Mammary epithelial cell (primary cell): ENCODE measurements around the gene DSEL.

Source experiments
- CTCF ChIP-seq, 2 donors: IDR thresholded peaks in 1 of 2; conservative IDR thresholded peaks in 1 of 2; 2 replicates each; pipeline ENCODE4 v1.5.1; 2011 to 2012; ENCODE audit warnings: inconsistent platforms in 2 of 2, low read length in 2 of 2, mild to moderate bottlenecking in 2 of 2, control low read depth in 1 of 2, low read depth in 1 of 2; ENCODE audit not compliant: insufficient read depth in 1 of 2; ENCODE audit errors: extremely low read depth in 1 of 2
- EZH2 ChIP-seq: IDR thresholded peaks from 2 replicates; pipeline ENCODE4 v1.6.1; 2012; ENCODE audit warnings: low read length, inconsistent platforms, borderline replicate concordance

- TF ChIP-seq CTCF (conservative IDR thresholded peaks at IDR 0.05 in 1 of 2, IDR thresholded peaks at IDR 0.05 in 1 of 2; ENCODE audit: extremely low read depth in 1 of 2, insufficient read depth in 1 of 2, low read depth in 1 of 2, low read length in 2 of 2) = no peak
- no peak for TF ChIP-seq EZH2
These were observed 39.0 kb downstream of the DSEL start for GRCh38 chr18:67477522-67477921.
